H1 (cell line): ENCODE results near the gene USB1. TPM values are rescaled to one million over a fixed set of nuclear protein-coding genes. Genes with fewer than 3 reads are reported as not detected.

ENCODE experiments used
- CHD7 ChIP-seq: fragments of 300-600 bp; sonication (generic); IDR thresholded peaks from 2 replicates; pipeline ENCODE4 v1.7.1; 2012; ENCODE audit warnings: low read length, moderate library complexity, mild to moderate bottlenecking, inconsistent platforms; ENCODE audit not compliant: insufficient replicate concordance
- polyA plus RNA-seq, 7 experiments: library from polyadenylated mRNA; depleted of rRNA in 3 of 7; stranded (reverse) in 5 of 7; unstranded in 2 of 7; fragments of >200 nt in 5 of 7; fragments of 200-250 nt in 2 of 7; gene quantifications; 1 replicate in 5 of 7; 2 replicates in 1 of 7; 4 replicates in 1 of 7; pipeline versions ENCODE4 v1.2.1 to v1.2.3, GENCODE V29; 2011 to 2013; ENCODE audit warnings: missing spikeins in 2 of 7, mixed read lengths in 2 of 7
- total RNA-seq: library from RNA; stranded (reverse); fragmentation: NEBNext Ultra II Directional; extraction: Animal tissue kit (Norgen Biotek cat#: 25700); gene quantifications from 2 replicates; pipeline ENCODE4 v1.2.1, GENCODE V29; 2021

The USB1 gene
- total and polyA plus RNA-seq, 2 of the 8 experiments (the other 6 are each of a cell fraction or from before 2014, with no cell fraction given): 65.4 to 75.9 TPM

- TF ChIP-seq CHD7: no peak
Measured at GRCh38 chr16:58025351-58026138, 24.3 kb downstream of the USB1 start, which contains the start of gene MMP15 (continued).
